Occipital lobe (tissue), 2 donors: ENCODE data around the gene DCT. TPM values are rescaled to one million over a fixed set of nuclear protein-coding genes. Genes with fewer than 3 reads are reported as not detected.
"Not testable (repeated sequence)": the region's sequence is repeated elsewhere in the genome, so short reads cannot be mapped to it uniquely, and the experiment has no call there.

Source experiments
- DNase-seq: peaks from one replicate; lab custom pipeline; 2025; lab: John Stamatoyannopoulos, UW
- total RNA-seq: library from RNA; depleted of rRNA; stranded (reverse); fragments of >200 nt; gene quantifications from one replicate; pipeline ENCODE4 v1.2.3, GENCODE V29; 2014

DCT gene
- 0.47 TPM for total RNA-seq

GRCh38 chr13:94479616-94480015 lies at the start of gene DCT:
Gene DCT (minus strand): TSS chr13:94479682. CDS start chr13:94479255, 427 bp downstream.
- no peak for DNase-seq

GRCh38 chr13:94526956-94527355 lies 47.5 kb upstream of the DCT start:
- DNase-seq, result not testable (repeated sequence)

- DNase-seq, result no peak
Measured at GRCh38 chr13:94525781-94526180, 46.3 kb upstream of the DCT start.

- DNase-seq, result no peak
Measured at GRCh38 chr13:94524407-94524806, 44.9 kb upstream of the DCT start.

- no peak for DNase-seq
Measured at GRCh38 chr13:94520001-94520400, 40.5 kb upstream of the DCT start.

- DNase-seq, result no peak
Measured at GRCh38 chr13:94516456-94516855, 37.0 kb upstream of the DCT start.

- no peak for DNase-seq
Measured at GRCh38 chr13:94515911-94516310, 36.4 kb upstream of the DCT start.

- no peak for DNase-seq
Measured at GRCh38 chr13:94515374-94515773, 35.9 kb upstream of the DCT start.

- DNase-seq, result no peak
Measured at GRCh38 chr13:94513026-94513425, 33.5 kb upstream of the DCT start.

GRCh38 chr13:94505730-94506129 lies 26.2 kb upstream of the DCT start:
- DNase-seq, result no peak

GRCh38 chr13:94503851-94504250 lies 24.4 kb upstream of the DCT start:
- DNase-seq, result no peak

GRCh38 chr13:94498831-94499230 lies 19.3 kb upstream of the DCT start:
- not testable (repeated sequence) for DNase-seq

- no peak for DNase-seq
Measured at GRCh38 chr13:94495806-94496205, 16.3 kb upstream of the DCT start.

- DNase-seq, result no peak
Measured at GRCh38 chr13:94494026-94494425, 14.5 kb upstream of the DCT start.

- no peak for DNase-seq
Measured at GRCh38 chr13:94487043-94487442, 7.6 kb upstream of the DCT start.

GRCh38 chr13:94483970-94484369 lies 4.5 kb upstream of the DCT start:
- DNase-seq, result no peak

GRCh38 chr13:94481941-94482340 lies 2.5 kb upstream of the DCT start:
- DNase-seq, result no peak

- no peak for DNase-seq
Measured at GRCh38 chr13:94480672-94481145, 1.2 kb upstream of the DCT start.

GRCh38 chr13:94478913-94479312 lies 569 bp downstream of the DCT start:
- DNase-seq, result no peak

GRCh38 chr13:94470126-94470525 lies 9.4 kb downstream of the DCT start:
- DNase-seq, result no peak

GRCh38 chr13:94464771-94465170 lies 14.7 kb downstream of the DCT start:
- DNase-seq, result no peak

- DNase-seq, result no peak
Measured at GRCh38 chr13:94462670-94463069, 16.8 kb downstream of the DCT start.

GRCh38 chr13:94459116-94459515 lies 20.4 kb downstream of the DCT start:
- no peak for DNase-seq

GRCh38 chr13:94455414-94455813 lies 24.1 kb downstream of the DCT start:
- DNase-seq, result no peak
